ENCODE data around the gene OTOP3.
A peak's percentile ranks its signal among the peaks of the same experiment; 100 is the strongest.

The OTOP3 gene

GRCh38 chr17:74917430-74917829, 18.3 kb upstream of the OTOP3 start:
- no peak for DNase-seq

GRCh38 chr17:74918906-74919305, 16.8 kb upstream of the OTOP3 start:
- no peak for DNase-seq

DNA sequence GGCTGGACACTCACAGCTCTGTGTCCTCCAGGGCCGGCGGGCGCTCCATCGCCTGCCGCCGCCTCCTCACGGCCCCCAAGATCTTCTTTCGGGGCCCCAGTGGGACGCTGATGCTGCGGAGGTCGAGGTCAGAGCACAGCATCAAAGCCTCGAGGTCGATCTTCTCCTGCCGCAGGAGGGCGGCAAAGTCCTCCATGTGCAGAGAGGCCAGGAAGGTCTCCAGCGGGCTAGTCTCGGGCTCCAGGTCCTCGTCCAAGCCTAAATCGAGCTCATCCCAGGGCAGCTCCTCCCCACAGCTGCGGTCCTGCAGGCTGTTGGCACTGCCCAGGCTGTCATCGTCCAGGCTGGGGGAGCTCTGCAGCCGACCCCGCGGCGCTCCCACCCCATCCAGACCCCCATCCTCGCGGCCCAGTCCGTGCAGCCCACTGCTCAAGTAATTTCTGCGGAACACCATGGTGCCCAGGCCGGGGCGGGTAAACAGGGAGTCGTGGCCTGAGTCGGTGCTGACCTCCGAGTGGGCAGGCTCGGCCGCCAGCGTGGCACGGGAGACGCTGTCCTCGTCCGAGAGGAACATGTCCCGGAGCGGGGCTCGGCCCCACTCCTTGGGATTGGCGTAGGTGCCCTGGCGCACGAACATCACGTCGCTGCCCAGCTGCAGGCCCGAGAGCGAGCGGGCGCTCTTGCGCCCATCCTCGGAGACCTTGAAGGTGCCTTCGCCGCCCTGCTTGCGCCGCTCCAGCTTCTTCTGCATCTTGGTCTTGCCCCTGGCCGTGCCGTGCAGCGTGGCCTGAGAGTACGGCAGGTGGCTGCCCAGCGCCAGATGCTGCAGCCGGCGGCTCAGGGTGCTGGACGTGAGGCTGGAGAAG, 16.0 kb upstream of the OTOP3 start:
- peak; percentile 6 for DNase-seq

GRCh38 chr17:74920306-74920620, 15.4 kb upstream of the OTOP3 start:
- no peak for DNase-seq

GRCh38 chr17:74920642-74921025, 15.1 kb upstream of the OTOP3 start:
- no peak for DNase-seq

DNA sequence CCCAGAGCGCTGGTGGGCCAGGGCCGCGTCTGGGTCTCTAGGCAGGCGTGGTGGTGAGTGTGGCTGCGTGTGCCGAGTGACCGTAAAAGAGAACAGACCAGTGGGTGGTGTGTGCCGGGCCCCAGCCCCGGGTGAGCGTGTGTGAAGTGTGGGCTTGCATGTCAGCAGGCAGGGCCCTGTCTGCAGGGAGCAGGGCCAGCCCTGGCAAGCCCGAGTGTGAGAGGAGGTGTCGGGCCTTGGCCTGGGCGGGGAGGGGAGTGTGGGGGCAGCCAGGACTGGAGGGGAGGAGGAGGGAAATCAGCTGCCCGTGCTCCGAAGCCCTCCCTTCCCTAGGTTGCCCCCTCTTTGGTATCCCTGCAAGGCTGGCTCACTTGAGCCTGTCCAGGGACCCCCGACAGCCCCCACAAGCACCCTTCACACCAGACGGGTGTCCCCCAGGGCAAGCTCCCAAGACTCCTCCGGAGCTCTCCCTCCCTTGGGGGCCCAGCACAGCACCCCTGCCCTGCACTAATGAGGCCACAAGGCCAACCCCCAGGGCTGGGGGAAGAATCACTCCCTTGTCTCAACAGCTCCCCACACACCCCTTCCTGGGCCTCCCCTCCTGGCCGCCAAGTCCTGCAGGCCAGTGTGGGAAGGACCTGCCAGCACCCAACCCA, 14.5 kb upstream of the OTOP3 start:
- DNase-seq = no peak

DNA sequence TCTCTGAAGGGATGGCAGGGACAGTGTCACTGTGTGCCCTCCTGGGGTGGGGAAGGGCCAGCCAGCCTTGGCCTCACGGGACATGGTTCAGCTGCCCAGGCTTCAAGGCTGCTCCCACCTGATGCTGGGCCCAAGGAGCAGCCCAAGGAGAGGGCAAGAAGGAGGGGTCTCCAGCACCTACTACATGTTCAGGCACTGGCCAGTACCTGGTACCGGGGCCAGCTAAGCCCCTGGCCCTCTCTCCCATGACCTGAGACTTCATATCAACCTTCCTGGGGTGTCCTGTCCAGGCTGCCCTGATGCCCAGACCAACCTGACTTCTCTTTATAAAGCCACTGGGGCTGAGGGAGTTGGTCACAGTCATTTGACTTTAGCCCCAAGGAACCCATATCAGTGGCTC, 13.9 kb upstream of the OTOP3 start:
- DNase-seq = no peak

- no peak for DNase-seq
These were observed 13.5 kb upstream of the OTOP3 start for GRCh38 chr17:74922172-74922571.

GRCh38 chr17:74922694-74923537, 12.8 kb upstream of the OTOP3 start, which contains the start of gene USH1G:
Gene USH1G, minus strand, starts transcription at chr17:74923255. Its CDS starts 182 bp downstream, at chr17:74923073.
- no peak for DNase-seq

- DNase-seq = peak; percentile 75
These were observed 12.0 kb upstream of the OTOP3 start for GRCh38 chr17:74923538-74924249.

DNA sequence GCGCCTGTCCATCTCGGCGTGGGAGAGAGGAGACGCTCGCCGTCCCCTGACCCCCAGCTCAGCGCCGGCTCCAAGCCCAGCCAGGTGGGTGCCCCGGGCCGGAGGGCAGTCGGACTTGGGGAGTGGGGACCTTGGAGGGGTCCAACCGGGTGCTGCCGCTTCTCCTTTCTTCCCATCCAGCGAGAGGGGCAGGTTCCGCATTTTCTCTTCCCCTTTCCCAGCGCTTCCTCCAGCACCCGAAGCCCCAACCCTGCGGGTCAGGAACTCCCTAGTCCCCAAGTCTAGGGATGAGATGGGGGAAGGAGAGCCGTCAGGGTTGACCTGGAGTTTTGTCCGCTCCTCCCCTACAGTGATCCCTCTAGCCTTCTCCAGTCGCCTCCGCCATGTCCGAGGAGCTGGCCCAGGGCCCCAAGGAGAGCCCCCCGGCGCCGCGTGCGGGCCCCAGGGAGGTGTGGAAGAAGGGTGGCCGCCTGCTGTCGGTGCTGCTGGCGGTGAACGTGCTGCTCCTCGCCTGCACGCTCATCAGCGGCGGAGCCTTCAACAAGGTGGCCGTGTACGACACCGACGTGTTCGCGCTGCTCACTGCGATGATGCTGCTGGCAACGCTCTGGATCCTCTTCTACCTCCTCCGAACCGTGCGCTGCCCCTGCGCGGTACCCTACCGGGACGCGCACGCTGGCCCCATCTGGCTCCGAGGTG, 11.3 kb upstream of the OTOP3 start, which contains the start of gene OTOP2:
OTOP2 (plus strand) TSS at position 24 of the 699 bp plus-strand sequence; CDS start at position 384, 360 bp downstream.
- peak; percentile 5 for DNase-seq

- no peak for DNase-seq
These were observed 10.5 kb upstream of the OTOP3 start for GRCh38 chr17:74925242-74925641.

DNA sequence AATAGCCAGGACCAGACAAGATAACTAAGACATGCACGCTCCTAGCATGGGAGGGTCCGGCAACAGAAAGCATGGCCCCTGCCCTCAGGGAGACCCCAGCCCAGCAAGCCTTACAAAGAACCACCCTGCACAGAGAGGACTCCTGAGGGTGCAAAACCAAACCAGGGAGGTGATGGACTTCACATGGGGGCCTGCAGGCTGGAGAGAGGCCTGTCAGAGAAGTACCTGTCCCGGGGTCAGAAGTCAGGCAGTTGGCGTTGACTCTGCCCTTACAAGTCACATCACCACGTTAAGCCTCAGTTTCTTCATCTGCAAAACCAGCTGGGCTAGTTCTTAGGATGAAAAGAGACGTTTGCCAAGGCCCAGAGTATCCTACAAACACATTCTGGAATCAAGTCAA, 6.9 kb upstream of the OTOP3 start:
- no peak for DNase-seq

DNA sequence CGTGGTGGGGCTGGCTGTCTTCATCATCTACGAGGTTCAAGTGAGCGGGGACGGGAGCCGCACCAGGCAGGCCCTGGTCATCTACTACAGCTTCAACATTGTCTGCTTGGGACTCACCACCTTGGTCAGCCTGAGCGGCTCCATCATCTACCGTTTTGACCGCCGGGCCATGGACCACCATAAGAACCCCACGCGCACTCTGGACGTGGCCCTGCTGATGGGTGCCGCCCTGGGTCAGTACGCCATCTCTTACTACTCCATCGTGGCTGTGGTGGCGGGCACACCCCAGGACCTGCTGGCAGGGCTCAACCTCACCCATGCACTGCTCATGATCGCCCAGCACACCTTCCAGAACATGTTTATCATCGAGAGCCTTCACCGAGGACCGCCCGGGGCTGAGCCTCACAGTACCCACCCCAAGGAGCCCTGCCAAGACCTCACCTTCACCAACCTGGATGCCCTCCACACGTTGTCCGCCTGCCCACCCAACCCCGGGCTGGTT, 5.1 kb upstream of the OTOP3 start:
- DNase-seq = no peak

GRCh38 chr17:74935048-74935447, 650 bp upstream of the OTOP3 start:
- no peak for DNase-seq

DNA sequence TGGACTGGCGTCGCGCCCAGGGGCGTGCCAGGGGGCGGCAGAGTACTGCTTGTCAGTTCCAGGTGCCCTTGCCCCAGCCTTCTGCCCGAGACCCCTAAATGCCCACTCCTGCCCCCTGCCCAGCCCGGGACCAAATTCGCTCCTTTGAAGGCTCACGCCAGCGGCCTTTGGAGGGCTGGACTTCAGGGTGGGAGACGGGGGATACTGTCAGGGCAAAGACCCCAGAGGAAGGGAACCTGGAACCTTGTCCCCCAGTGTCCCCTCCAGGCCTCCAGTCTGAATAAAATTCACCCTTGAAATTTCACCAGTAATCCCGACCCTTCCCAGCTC, 737 bp downstream of the OTOP3 start:
- no peak for DNase-seq

DNA sequence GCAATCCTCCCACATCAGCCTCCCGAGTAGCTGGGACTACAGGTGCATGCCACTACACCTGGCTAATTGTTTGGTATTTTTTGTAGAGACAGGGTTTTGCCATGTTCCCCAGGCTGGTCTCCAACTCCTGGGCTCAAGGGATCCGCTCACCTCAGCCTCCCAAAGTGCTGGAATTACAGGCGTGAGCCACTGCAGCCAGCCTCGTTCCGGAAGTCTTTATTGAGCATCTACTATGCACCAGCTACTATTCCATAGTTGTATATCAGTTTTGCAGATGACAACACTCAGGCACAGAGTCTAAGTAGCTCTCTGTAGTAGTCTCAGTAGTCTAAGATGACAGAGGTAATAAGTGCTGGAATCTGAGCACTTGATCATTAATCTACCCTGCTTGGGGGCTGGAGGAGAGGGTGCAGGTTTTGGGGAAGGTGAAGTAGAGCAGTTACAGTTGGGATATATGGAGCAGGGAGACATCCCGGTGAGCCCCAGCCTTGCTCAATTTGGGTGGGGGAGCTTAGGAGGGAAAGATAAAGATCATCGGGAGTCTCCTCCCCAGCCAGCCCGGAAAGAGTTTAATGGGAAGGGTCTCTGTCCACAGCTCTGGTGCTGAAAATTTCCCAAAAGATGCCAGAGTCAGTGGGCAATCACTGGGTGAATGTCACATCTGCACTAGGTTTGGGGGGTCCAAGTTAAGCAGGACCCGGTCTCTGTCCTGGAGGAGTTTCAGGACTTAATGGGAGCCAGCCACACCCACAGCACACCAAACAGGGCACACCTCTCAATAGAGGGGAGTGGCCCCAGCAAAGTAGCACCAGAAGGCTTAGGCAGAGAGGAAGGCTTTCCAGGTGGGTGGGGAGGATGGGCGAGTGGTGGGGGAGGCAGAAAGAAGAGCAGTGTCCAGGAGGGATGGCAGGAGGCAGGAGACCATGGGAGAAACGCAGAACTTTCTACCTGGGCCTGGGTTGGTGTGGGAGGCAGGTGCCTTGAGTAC, 1.7 kb downstream of the OTOP3 start:
- DNase-seq = no peak

- DNase-seq = no peak
These were observed 2.7 kb downstream of the OTOP3 start for GRCh38 chr17:74938194-74938950.

DNA sequence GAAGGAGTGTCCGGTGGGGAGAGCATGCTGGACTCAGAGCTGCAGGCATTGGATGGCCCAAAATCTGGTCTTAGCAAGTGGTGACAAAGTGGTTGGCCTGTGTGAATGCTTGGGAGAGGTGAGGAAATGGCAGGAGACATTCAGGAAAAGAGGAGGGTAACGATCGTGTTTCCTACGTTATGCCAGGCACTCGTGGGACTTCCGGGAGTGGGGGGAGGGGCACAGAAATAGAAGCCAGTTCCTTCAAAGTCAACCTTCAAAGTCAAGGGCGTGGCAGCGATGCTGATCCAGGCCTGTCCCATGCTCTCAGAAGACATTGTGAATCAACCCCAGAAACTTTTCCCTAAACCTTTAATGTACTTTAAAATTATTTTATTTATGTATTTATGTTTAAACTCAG, 3.8 kb downstream of the OTOP3 start:
- no peak for DNase-seq

DNA sequence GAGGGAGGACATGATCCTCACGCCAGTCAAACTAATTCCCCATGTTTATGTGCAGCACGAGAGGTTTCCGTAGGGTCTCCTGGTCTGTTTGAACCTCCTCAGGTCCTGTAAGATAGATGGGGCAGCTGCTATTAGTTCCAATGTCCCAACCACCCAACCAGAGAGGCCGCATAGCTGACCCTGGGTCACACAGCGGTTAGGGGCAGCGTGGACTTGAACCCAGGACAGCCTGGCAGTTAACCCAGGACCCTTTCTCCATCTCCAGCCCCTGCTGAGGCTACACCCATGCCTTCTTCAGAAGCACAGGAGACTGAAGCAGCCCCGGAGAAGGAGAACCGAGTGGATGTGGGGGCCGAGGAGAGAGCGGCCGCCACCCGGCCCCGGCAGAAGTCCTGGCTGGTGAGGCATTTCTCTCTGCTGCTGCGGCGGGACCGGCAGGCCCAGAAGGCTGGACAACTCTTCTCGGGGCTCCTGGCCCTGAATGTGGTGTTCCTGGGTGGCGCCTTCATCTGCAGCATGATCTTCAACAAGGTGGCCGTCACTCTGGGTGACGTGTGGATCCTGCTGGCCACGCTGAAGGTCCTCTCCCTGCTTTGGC, 5.5 kb downstream of the OTOP3 start:
- no peak for DNase-seq
